GM21529 (cell line): ENCODE results near the gene CERS1.

ENCODE experiments used
- ATAC-seq: cut with Tn5 transposase; IDR thresholded peaks from one replicate; pipeline ENCODE4 v1.9.1; 2021; ENCODE audit not compliant: unreplicated experiment

Gene CERS1

GRCh38 chr19:18858906-18859646 lies 36.9 kb downstream of the CERS1 start:
- ATAC-seq = no peak

- ATAC-seq = no peak
Measured at GRCh38 chr19:18857223-18857622, 38.7 kb downstream of the CERS1 start.

- ATAC-seq = no peak
Measured at GRCh38 chr19:18856385-18857126, 39.4 kb downstream of the CERS1 start.

GRCh38 chr19:18855647-18856384 lies 40.1 kb downstream of the CERS1 start:
- ATAC-seq = no peak

DNA sequence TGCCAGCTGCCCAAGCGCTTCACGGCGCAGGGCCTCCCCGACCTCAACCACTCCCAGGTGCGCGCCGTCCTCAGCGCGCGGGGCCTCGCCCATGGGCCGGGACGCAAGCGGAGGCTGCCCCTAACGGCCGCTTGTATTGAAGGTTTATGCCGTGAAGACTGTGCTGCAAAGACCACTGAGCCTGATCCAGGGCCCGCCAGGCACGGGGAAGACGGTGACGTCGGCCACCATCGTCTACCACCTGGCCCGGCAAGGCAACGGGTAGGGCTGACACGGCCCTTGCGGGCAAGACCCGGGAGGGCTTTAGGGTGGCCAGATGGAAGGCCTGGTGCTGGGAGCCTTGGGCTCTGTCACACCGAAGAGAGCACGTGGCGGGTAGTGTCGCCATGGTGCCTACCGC lies 41.0 kb downstream of the CERS1 start:
- ATAC-seq = no peak

DNA sequence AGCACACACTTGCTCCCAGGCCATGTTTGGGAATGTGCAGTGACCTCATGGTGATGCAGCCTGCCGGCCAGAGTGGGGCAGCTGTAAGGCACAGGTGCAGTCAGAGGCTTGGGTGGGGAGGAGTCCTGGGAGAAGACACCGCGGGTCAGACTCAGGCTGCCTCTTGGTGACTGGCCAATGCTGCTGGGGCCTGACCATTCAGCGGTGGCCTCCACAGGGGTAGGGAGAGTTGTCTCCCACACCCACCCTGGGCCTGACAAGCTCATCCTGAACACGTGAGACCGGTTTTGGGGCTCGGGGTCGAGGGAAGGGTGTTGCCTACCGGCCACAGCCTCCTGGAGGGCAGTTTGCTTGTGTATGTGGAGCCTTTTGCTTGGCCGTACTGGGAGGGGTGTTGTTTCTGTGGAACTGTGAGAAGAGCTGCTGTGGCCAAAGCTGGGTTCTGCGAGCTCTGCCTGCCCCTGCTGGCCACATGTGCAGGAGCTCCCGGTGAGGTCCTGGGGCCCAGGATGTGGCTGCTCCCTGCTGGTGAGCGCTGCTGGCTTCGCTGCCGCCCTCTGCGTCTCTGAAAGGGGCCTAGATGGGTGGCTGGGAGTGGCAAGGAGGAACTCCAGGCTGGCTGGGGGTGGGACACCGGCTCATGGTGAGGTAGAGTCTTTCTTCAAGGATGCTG lies 42.1 kb downstream of the CERS1 start:
- ATAC-seq = no peak

- ATAC-seq = no peak
Measured at GRCh38 chr19:18852648-18853047, 43.3 kb downstream of the CERS1 start.

- ATAC-seq = no peak
Measured at GRCh38 chr19:18851673-18852325, 44.2 kb downstream of the CERS1 start.

DNA sequence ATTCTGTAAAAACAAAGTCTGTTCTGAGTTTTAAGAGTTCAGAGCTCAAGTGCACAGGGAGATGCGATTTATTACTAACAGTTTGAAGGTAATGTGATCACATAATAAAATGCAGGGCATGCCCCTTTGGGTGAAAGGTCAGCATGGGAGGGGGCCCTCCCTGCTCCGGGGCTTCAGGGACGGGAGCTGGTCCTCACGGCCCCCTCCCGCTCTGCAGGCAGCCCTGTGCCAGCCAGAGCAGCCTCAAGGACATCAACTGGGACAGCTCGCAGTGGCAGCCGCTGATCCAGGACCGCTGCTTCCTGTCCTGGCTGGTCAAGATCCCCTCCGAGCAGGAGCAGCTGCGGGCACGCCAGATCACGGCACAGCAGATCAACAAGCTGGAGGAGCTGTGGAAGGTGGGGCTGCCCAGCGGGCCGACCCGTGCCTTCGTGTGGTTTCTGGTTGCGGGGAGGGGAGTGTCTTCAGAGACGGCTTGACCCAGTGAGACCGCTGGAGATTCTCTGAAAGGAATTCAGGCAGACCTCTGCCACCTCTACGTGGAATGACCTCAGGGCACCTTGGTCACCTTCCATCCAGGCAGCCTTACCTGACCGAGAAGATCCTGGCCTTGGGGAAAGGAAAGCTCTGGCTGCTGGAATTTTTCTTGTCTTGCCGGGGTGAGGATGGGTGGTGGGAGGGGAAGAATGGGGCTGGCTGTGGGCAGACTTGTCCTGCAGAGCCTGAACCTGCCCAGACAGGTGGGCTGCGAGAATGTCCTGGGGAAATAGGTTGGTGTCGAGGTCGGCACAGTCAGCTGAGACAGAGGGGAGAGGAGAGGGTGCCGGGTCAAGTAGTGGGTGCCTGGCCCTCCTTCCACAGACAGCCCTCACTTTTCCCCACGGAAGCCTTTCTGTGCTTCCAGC lies 45.2 kb downstream of the CERS1 start:
- no peak for ATAC-seq

DNA sequence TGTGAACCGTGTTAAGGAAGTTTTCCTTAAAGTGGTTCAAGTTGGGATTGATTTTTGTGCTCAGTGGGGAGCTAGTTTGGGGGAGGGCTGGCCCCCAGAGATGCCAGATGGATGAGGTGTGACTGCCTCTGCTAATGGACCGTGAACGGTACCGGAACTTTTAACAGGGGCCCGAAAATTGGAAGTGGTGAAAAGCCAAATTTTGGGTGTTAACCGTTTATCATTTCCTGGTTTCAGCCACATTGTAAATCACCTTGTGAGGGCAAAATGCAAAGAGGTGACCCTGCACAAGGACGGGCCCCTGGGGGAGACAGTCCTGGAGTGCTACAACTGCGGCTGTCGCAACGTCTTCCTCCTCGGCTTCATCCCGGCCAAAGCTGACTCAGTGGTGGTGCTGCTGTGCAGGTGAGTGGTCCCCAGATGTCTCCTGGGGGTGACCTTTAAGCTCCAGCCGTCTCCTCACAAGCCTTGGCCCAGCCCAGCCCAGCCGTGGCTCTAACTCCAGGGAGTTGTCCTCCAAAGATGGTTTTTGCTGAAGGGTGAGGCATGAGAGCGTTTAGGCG lies 46.0 kb downstream of the CERS1 start:
- no peak for ATAC-seq

DNA sequence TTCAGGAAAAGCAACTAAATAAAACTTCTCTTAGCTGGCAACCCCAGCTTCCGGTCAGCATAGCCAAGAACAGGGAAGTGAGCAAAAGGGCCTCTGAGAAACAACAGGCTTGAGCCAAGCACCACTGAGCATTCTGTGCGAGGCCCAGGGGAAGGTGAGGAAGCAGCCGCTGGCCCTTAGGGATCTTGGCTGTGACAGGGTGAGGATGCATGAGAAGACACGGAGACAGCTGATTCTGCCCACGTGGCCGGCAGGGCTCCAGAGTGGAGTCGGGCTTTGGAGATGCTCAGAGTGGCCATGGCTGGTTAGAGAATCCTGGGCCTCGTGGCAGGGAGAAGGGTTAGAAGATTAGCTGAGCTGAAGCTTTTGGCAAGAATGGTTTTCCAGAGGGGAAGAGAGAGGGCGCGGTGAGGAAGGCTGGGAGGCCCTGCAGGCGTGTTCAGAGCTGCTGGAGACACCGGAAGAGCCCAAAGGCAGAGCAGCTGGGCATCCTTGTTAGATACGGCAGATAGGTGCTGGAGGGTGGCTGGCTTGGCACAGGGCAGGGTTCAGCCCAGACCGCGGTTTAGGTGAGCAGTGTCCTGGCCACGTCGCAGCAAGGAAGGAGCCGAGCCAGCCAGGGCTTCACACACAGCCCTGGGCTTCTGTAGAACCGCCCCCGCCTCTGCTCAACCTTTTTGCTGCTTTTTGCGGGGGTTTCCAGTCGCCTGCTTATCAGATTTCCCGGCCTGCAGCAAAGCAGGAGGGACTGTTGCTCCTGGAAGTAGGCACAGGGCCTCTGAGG lies 46.9 kb downstream of the CERS1 start:
- no peak for ATAC-seq

DNA sequence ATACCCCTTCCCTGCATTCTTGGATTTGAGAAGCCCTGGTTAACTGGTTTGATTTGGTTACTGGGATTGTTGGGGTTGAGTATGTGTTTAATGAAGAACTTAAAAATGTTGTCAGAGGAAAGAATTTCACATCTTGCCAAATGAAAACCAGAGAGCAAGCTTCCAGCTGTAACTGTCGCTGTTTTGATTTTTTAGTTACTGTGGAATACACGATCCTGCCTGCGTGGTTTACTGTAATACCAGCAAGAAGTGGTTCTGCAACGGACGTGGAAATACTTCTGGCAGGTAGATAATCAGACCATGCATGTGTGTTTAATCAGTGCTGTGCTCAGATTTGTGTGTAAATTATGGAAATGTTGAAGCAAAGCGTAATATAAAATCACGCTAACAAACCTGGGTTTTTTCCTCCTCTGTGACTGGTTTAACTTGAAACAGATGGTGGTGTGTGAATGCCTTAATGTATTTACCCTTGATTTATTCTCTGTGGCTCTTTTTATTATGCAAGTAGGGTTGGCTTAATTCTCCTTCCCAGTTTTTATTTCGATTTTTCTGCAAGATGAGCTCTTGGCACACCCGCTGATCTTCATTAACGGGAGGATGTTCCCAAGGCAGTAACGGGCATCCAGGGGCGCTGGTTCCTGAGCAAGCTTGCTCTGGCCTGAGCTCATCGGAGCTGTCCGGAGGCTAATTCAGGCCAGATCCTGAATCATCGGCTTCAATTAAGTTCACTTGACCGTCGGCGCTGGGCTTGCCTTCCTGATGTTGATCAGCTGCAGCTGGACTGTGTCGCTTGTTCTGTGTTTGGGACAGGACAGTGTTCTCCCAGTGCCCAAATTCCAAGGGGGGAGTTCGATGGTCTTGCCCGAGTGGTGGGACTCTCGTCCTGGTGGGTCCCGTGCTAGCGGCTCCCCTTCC lies 48.2 kb downstream of the CERS1 start:
- ATAC-seq = no peak

- ATAC-seq = no peak
Measured at GRCh38 chr19:18846862-18847548, 49.0 kb downstream of the CERS1 start.

DNA sequence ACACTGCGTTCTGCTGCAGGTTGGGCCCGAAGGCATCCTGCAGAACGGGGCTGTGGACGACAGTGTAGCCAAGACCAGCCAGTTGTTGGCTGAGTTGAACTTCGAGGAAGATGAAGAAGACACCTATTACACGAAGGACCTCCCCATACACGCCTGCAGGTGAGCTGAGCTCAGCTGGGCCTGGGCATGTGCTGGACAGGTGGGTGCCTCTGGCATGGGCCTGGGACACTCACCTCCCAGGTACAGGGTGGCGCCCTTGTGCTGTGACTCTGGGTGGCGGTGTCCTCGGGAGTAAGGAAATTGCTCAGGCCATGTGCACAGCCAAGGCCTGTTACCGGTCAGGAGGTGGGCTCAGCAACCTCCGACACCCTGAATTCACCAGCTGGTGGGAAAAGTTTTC lies 50.0 kb downstream of the CERS1 start:
- ATAC-seq = no peak

DNA sequence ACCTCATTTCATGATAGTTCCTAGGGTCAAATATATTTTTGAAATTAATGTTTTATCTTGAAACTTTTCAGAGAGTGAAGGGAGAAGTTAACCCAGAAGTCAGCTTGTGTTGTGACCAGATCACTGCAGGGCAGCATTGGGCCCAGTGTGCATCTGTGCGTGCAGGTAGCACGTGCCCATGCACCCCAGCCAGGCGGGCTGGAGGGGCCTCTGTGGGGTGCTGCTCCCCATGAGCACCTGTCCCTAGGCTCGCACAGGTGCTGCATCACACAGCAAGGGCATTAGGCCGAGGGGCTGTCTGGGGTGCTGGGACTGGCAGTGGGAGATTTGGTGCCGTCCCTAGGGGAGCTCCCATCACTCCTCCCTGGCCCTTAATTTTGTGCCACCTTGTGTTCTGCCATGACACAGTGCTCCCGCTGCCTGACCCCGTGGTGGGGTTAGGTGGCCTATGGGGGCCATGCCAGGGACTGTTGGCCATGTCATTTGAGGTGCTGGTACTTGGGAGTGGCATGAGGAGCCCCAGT lies 51.1 kb downstream of the CERS1 start:
- ATAC-seq = no peak

- no peak for ATAC-seq
Measured at GRCh38 chr19:18843960-18844359, 52.0 kb downstream of the CERS1 start.

- ATAC-seq = no peak
Measured at GRCh38 chr19:18842166-18842565, 53.8 kb downstream of the CERS1 start.
